ENCODE results near the gene TNFRSF12A. TPM values are rescaled to one million over a fixed set of nuclear protein-coding genes. Genes with fewer than 3 reads are reported as not detected.

Gene TNFRSF12A
- total and polyA plus RNA-seq, 12 donors: 28.0 to 740 (median 108) TPM

- 67 to 68% methylated on average over 4 of the region's 4 CpGs for WGBS, 2 donors
- Histone ChIP-seq H3K9me3 (no peaks in the 10 kb centered on the region), H3K27ac (no peak overlapping the region), H3K4me1 (peaks cover 3 to 50% (median 33%) of the 10 kb centered on the region in 9 donors), H3K27me3 (peaks cover 0 to 14% (median 7%) of the 10 kb centered on the region in 7 donors), H3K4me3 (no peak overlapping the region), H3K36me3 (no peaks in the 10 kb centered on the region)
- intact Hi-C loops (cut with DNase I): loop anchor here in 2 of 10 donors (2.0 to 5.0 kb wide), 2 partner anchors 19 to 55 kb away; no protein-coding TSS in a partner anchor
- DNase-seq (no peak), ATAC-seq (no peak)
- TF ChIP-seq CTCF (IDR thresholded peaks at IDR 0.05): no peak
Measured at GRCh38 chr16:2981899-2982250, 38.3 kb upstream of the TNFRSF12A start.

GRCh38 chr16:2982402-2982801, 37.8 kb upstream of the TNFRSF12A start:
- ATAC-seq: no peak
- no peak overlapping the region for H3K4me3 ChIP-seq
- no peak overlapping the region for H3K27ac ChIP-seq
- H3K36me3 ChIP-seq: no peaks in the 10 kb centered on the region
- H3K9me3 ChIP-seq: no peaks in the 10 kb centered on the region
- intact Hi-C loops (cut with DNase I): loop anchor here in 1 of 10 donors (5.0 kb wide), 1 partner anchor 55 kb away; no protein-coding TSS in a partner anchor
- DNase-seq: no peak
- H3K27me3 ChIP-seq: peaks cover 0 to 19% (median 7%) of the 10 kb centered on the region in 7 donors
- H3K4me1 ChIP-seq: peaks cover 3 to 50% (median 33%) of the 10 kb centered on the region in 9 donors
- 88 to 89% methylated on average over 5 of the region's 5 CpGs for WGBS, 2 donors
- TF ChIP-seq CTCF (IDR thresholded peaks at IDR 0.05): no peak

DNA sequence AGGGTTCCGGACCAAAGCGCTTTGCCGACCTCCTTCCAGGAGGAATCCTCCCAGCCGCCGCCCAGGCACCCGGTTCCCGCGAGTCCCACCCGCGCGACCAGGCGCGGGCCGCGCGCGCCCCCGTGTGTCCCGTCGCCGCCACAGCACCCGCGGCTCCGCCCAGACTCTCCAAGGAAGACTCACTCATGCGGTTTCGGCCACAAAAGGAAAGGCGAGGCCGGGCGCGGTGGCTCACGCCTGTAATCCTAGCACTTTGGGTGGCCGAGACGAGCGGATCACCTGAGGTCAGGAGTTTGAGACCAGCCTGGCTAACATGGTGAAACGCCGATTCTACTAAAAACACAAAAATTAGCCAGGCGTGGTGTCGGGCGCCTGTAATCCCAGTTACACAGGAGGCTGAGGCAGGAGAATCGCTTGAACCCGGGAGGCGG, 36.4 kb upstream of the TNFRSF12A start:
- WGBS, 2 donors: 10 to 11% methylated on average over 42 of the region's 42 CpGs
- H3K27me3 ChIP-seq: peaks cover 0 to 31% (median 14%) of the 10 kb centered on the region in 7 donors
- peaks cover 3 to 50% (median 33%) of the 10 kb centered on the region in 9 donors for H3K4me1 ChIP-seq
- H3K4me3 ChIP-seq: peak overlapping the region in 6 of 10 donors; percentile 11 to 37 (median 32)
- H3K9me3 ChIP-seq: no peaks in the 10 kb centered on the region
- peak in 7 of 8 donors; percentile 12 to 50 (median 38) for ATAC-seq
- TF ChIP-seq CTCF (IDR thresholded peaks at IDR 0.05): peak; percentile 93 to 99 (median 96)
- intact Hi-C loops (cut with DNase I): loop anchor here in 1 of 10 donors (5.0 kb wide), 1 partner anchor 56 kb away; no protein-coding TSS in a partner anchor
- no peaks in the 10 kb centered on the region for H3K36me3 ChIP-seq
- H3K27ac ChIP-seq: peak overlapping the region in 1 of 10 donors; percentile 3
- DNase-seq: peak; percentile 72 to 85

DNA sequence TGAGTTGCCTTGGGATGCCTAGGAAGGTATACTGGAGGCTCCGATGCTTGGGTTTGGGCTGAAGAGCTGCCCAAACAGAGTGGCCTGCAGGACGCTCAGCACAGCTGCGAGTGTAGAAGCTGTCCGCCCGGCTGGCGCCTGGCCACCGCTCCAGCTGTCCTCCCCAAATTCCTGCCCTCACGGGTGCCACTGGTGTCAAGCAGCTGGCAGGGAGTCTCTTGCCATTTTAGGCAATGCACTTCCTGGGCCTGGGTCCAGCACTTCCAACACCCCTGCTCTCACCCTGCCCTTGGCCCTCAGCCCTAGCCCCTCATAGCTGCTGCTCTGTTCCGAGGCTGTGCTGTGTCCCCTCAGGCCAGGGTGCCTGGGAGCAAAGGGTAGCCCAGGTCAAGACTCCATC, 34.7 kb upstream of the TNFRSF12A start:
- H3K36me3 ChIP-seq: no peaks in the 10 kb centered on the region
- H3K4me3 ChIP-seq: no peak overlapping the region
- H3K27ac ChIP-seq: peak overlapping the region; percentile 47 to 95 (median 84)
- no peak for TF ChIP-seq CTCF (IDR thresholded peaks at IDR 0.05)
- ATAC-seq (peak; percentile 16 to 69 (median 30)), DNase-seq (peak in 1 of 2 donors; percentile 58)
- H3K9me3 ChIP-seq: no peaks in the 10 kb centered on the region
- peaks cover 3 to 41% (median 22%) of the 10 kb centered on the region in 9 donors for H3K4me1 ChIP-seq
- H3K27me3 ChIP-seq: peaks cover 0 to 31% (median 11%) of the 10 kb centered on the region in 7 donors
- intact Hi-C loops (cut with DNase I): no loop called here
- 42 to 47% methylated on average over 9 of the region's 9 CpGs for WGBS, 2 donors

All from heart right ventricle (tissue), 16 donors.